Measurements from ENCODE around the gene STX8.

The STX8 gene

GRCh38 chr17:9557161-9557755, 18.4 kb downstream of the STX8 start:
- no peak for ATAC-seq
- TF ChIP-seq TSHZ2 (CRISPR knock-in tag; IDR thresholded peaks at IDR 0.05) (no peak), OSR1 (CRISPR knock-in tag; IDR thresholded peaks at IDR 0.05) (no peak), ESRRG (CRISPR knock-in tag; IDR thresholded peaks at IDR 0.05) (no peak), ZFP30 (CRISPR knock-in tag; IDR thresholded peaks at IDR 0.05) (no peak)

DNA sequence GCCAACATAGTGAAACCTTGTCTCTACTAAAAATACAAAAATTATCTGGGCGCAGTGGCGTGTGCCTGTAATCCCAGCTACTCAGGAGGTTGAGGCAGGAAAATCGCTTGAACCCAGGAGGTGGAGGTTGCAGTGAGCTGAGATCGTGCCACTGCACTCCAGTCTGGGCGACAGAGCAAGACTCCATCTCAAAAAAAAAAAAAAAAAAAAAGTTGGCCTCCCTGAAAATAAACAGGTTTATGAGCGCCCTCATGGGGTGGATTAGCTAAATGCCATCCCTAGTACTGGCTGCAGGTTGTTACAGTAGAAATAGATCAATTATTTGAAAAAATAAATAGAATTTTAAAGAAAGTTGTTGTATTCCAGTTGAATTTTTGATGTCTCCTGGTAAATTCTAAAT, 20.9 kb downstream of the STX8 start:
- peak; percentile 65 for ATAC-seq

DNA sequence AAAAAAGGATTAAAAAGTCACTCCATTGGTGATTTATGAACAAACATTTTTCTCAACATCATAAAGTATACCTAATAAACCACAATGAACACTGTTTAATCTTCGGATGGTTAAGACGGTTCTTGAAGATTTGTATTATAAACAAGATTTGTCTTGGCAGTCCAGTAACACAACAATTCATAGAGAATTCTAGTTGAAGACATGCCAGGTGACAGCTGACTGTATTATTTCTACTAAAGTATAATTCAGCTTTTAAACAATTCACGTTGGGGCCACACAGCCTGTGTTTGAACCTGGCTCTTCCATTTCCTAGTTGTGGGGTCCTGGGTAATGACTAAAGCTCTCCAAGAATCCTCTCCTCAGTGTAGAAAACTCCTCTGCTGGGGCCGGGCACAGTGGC, 22.0 kb downstream of the STX8 start:
- TF ChIP-seq POU6F1 (CRISPR knock-in tag; IDR thresholded peaks at IDR 0.05; ENCODE audit: borderline replicate concordance, low read depth), result no peak
- no peak for TF ChIP-seq TSHZ2 (CRISPR knock-in tag; IDR thresholded peaks at IDR 0.05)
- TF ChIP-seq RARB (CRISPR knock-in tag; IDR thresholded peaks at IDR 0.05), result no peak
- no peak for TF ChIP-seq ZNF70 (CRISPR knock-in tag; IDR thresholded peaks at IDR 0.05)
- no peak for ATAC-seq

GRCh38 chr17:9553181-9553580, 22.4 kb downstream of the STX8 start:
- ATAC-seq, result no peak
- TF ChIP-seq BACH2 (CRISPR knock-in tag; IDR thresholded peaks at IDR 0.05; ENCODE audit: borderline replicate concordance), result no peak
- no peak for TF ChIP-seq RARB (CRISPR knock-in tag; IDR thresholded peaks at IDR 0.05)
- no peak for TF ChIP-seq POU6F1 (CRISPR knock-in tag; IDR thresholded peaks at IDR 0.05; ENCODE audit: borderline replicate concordance, low read depth)
- TF ChIP-seq, protein P1, sequence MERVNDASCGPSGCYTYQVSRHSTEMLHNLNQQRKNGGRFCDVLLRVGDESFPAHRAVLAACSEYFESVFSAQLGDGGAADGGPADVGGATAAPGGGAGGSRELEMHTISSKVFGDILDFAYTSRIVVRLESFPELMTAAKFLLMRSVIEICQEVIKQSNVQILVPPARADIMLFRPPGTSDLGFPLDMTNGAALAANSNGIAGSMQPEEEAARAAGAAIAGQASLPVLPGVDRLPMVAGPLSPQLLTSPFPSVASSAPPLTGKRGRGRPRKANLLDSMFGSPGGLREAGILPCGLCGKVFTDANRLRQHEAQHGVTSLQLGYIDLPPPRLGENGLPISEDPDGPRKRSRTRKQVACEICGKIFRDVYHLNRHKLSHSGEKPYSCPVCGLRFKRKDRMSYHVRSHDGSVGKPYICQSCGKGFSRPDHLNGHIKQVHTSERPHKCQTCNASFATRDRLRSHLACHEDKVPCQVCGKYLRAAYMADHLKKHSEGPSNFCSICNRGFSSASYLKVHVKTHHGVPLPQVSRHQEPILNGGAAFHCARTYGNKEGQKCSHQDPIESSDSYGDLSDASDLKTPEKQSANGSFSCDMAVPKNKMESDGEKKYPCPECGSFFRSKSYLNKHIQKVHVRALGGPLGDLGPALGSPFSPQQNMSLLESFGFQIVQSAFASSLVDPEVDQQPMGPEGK (CRISPR knock-in tag; IDR thresholded peaks at IDR 0.05; ENCODE audit: borderline replicate concordance), result no peak
- TF ChIP-seq TSHZ2 (CRISPR knock-in tag; IDR thresholded peaks at IDR 0.05), result no peak
- TF ChIP-seq ESRRG (CRISPR knock-in tag; IDR thresholded peaks at IDR 0.05), result no peak
- no peak for TF ChIP-seq ZNF565 (CRISPR knock-in tag; conservative IDR thresholded peaks at IDR 0.05; ENCODE audit: low read depth)
- no peak for TF ChIP-seq ISL1 (CRISPR knock-in tag; IDR thresholded peaks at IDR 0.05)
- no peak for TF ChIP-seq OSR1 (CRISPR knock-in tag; IDR thresholded peaks at IDR 0.05)
- TF ChIP-seq CREB5 (CRISPR knock-in tag; IDR thresholded peaks at IDR 0.05; ENCODE audit: low read depth), result no peak
- TF ChIP-seq ZC3H10 (CRISPR knock-in tag; IDR thresholded peaks at IDR 0.05), result no peak
- no peak for TF ChIP-seq ZFP30 (CRISPR knock-in tag; IDR thresholded peaks at IDR 0.05)
- TF ChIP-seq CSRNP3 (CRISPR knock-in tag; IDR thresholded peaks at IDR 0.05), result no peak
